ENCODE results near the gene CPNE1. TPM values are rescaled to one million over a fixed set of nuclear protein-coding genes. Genes with fewer than 3 reads are reported as not detected.

The CPNE1 gene
- total RNA-seq, 2 donors from 2014 or later, result 125 to 126 TPM

DNA sequence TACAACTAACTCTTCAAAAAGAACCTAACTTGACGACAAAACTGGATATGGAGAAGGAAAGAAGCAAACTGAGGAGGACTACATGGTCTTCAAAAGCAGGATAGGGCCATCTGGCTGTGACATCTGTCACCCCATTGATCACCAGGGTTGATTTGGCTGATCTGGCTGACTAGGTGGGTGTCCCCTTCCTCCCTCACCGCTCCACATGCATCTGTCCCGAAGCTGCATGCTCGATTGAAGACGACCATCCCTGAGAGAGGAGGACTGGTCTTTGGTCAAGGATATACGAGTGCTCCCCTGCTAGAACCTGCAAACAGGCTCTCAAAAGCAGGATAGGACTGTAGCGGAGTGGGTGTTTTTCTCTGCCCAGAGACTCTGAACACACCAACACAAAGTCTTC is 21.7 kb downstream of the CPNE1 start:
- ATAC-seq (ENCODE audit: insufficient number of reproducible peaks, low FRiP score, low read depth), result no peak
- no peak for DNase-seq (ENCODE audit: low spot score)
- Histone ChIP-seq H3K4me3 (no peak overlapping the region), H3K4me1 (ENCODE audit: control insufficient read depth in 1 of 2, low read depth in 2 of 2) (peaks cover 0 to 6% of the 10 kb centered on the region in 2 donors), H3K27ac (no peak overlapping the region), H3K36me3 (no peaks in the 10 kb centered on the region), H3K27me3 (replicated peaks; ENCODE audit: insufficient read depth) (no peaks in the 10 kb centered on the region), H3K9me3 (no peaks in the 10 kb centered on the region)
- TF ChIP-seq, protein P1, sequence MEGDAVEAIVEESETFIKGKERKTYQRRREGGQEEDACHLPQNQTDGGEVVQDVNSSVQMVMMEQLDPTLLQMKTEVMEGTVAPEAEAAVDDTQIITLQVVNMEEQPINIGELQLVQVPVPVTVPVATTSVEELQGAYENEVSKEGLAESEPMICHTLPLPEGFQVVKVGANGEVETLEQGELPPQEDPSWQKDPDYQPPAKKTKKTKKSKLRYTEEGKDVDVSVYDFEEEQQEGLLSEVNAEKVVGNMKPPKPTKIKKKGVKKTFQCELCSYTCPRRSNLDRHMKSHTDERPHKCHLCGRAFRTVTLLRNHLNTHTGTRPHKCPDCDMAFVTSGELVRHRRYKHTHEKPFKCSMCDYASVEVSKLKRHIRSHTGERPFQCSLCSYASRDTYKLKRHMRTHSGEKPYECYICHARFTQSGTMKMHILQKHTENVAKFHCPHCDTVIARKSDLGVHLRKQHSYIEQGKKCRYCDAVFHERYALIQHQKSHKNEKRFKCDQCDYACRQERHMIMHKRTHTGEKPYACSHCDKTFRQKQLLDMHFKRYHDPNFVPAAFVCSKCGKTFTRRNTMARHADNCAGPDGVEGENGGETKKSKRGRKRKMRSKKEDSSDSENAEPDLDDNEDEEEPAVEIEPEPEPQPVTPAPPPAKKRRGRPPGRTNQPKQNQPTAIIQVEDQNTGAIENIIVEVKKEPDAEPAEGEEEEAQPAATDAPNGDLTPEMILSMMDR (IDR thresholded peaks at IDR 0.05), result no peak

DNA sequence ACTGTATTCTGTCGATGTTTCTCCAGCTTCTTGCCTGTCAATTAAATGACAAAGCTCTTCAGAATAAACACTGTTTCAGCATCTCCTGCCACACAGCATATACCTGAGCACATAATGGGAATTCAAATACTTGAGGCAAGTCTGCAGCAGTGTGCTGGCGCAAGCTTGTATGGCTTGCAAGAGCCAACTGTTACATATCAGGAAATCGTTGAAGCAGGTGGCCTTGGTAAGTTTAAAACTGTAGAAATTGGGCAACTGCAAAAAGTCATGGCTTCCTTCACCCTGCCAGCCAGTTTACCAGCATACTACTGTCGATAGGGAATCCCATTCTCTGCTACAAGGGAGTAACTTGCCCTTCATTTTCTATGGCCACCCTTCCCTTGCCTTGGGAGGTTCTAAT is 23.0 kb downstream of the CPNE1 start:
- H3K9me3 ChIP-seq, result no peaks in the 10 kb centered on the region

DNA sequence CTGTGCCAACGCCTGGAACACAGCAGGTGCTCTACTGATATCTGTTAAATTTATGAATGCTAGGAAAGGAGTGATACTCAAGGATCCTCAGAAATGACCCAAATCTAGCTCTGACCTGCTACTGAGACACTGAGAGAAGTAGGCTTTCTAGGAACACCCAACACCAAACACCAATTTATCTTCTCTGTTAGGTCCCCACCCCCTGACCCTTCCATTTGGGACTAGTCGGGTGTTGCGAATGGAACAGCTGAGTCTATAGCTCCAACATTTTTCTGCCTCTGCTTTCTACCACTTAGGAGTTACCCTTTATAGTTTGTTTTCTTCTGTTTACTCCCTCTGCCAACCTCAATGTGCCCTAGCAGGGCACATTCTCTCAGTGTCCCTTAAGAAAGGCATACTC is 24.0 kb downstream of the CPNE1 start:
- no peaks in the 10 kb centered on the region for H3K36me3 ChIP-seq
- no peaks in the 10 kb centered on the region for H3K9me3 ChIP-seq
- ATAC-seq (ENCODE audit: insufficient number of reproducible peaks, low FRiP score, low read depth) (no peak), DNase-seq (ENCODE audit: low spot score) (no peak)
- no peaks in the 10 kb centered on the region for H3K27me3 ChIP-seq (replicated peaks; ENCODE audit: insufficient read depth)
- H3K4me1 ChIP-seq (ENCODE audit: control insufficient read depth in 1 of 2, low read depth in 2 of 2), result peaks cover 3 to 11% of the 10 kb centered on the region in 2 donors
- TF ChIP-seq, protein P1 (IDR thresholded peaks at IDR 0.05), result no peak
- H3K4me3 ChIP-seq, result no peak overlapping the region
- H3K27ac ChIP-seq, result no peak overlapping the region

More for the DNA sequence above, 23.0 kb downstream of the CPNE1 start:
- no peaks in the 10 kb centered on the region for H3K36me3 ChIP-seq
- no peak overlapping the region for H3K4me3 ChIP-seq
- H3K27me3 ChIP-seq (replicated peaks; ENCODE audit: insufficient read depth), result no peaks in the 10 kb centered on the region
- ATAC-seq (ENCODE audit: insufficient number of reproducible peaks, low FRiP score, low read depth) (no peak), DNase-seq (ENCODE audit: low spot score) (no peak)
- TF ChIP-seq, protein P1 (IDR thresholded peaks at IDR 0.05), result no peak
- peaks cover 0 to 4% of the 10 kb centered on the region in 2 donors for H3K4me1 ChIP-seq (ENCODE audit: control insufficient read depth in 1 of 2, low read depth in 2 of 2)
- H3K27ac ChIP-seq, result no peak overlapping the region

DNA sequence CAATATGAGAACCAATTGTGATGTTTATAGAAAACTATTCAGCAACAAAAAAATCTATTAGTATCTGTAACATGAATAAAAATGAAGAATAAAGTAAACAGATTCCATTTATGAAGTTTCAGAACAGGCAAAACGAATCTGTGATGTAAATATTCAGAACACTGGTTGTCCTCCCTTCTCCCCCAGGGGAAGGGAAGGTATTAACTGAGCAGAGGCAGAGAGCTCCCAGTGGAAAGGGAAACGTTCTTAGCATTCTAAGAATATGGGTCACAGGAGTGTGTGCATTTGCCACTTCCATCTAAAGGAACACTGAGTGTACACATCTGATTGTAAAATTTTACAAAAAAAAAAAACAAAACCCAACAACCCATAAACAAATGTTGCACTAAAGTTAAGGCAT is 25.9 kb downstream of the CPNE1 start:
- H3K36me3 ChIP-seq, result no peaks in the 10 kb centered on the region
- DNase-seq (ENCODE audit: low spot score) (no peak), ATAC-seq (ENCODE audit: insufficient number of reproducible peaks, low FRiP score, low read depth) (no peak)
- no peaks in the 10 kb centered on the region for H3K9me3 ChIP-seq
- H3K4me1 ChIP-seq (ENCODE audit: control insufficient read depth in 1 of 2, low read depth in 2 of 2), result peaks cover 3 to 16% of the 10 kb centered on the region in 2 donors
- H3K4me3 ChIP-seq, result no peak overlapping the region
- TF ChIP-seq, protein P1 (IDR thresholded peaks at IDR 0.05), result no peak
- H3K27ac ChIP-seq, result no peak overlapping the region
- H3K27me3 ChIP-seq (replicated peaks; ENCODE audit: insufficient read depth), result no peaks in the 10 kb centered on the region

DNA sequence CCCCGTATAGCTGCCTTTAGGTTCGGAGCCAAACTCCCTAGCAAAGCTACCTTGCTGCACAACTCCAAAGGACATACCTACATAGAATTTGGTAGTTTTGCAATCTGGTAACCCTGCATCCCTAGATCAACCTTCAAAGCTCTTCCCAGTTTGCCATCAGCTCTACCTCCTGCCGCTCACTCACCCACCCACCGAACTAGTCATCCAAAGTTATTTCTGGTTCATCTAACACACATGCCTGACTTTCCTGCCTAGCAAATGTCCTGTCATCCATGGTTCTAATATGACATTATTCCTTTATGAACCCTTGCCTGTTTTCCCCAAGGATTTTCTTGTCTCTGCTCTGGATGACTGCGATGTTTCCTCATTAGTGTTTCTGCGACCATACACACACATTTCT is 27.4 kb downstream of the CPNE1 start:
- DNase-seq (ENCODE audit: low spot score) (no peak), ATAC-seq (ENCODE audit: insufficient number of reproducible peaks, low FRiP score, low read depth) (no peak)
- no peak overlapping the region for H3K27ac ChIP-seq
- peaks cover 3 to 16% of the 10 kb centered on the region in 2 donors for H3K4me1 ChIP-seq (ENCODE audit: control insufficient read depth in 1 of 2, low read depth in 2 of 2)
- no peaks in the 10 kb centered on the region for H3K27me3 ChIP-seq (replicated peaks; ENCODE audit: insufficient read depth)
- H3K4me3 ChIP-seq, result no peak overlapping the region
- peaks cover under 1% of the 10 kb centered on the region for H3K36me3 ChIP-seq
- TF ChIP-seq, protein P1 (IDR thresholded peaks at IDR 0.05), result no peak
- no peaks in the 10 kb centered on the region for H3K9me3 ChIP-seq

All from thoracic aorta (tissue), 2 donors.